HG03064 (cell line): Measurements from ENCODE around the gene FBXO22.

Source experiments
- ATAC-seq: cut with Tn5 transposase; IDR thresholded peaks from one replicate; pipeline ENCODE4 v1.9.1; 2021; ENCODE audit warnings: low read depth; ENCODE audit not compliant: unreplicated experiment

Gene FBXO22

DNA sequence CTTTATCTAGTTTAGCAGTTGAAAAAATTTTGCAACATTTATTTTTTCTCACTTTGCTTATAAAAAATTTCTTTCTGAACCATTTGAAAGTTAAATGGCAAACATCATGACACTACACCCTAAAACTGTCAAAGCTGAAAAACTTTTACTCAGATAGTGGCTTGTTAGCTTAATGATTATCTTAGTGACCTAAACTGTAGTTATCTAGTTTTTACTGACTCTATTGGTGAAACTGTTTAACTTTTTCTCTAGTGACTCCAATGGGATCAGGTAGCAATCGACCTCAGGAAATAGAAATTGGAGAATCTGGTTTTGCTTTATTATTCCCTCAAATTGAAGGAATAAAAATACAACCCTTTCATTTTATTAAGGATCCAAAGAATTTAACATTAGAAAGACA is 13.3 kb downstream of the FBXO22 start:
- ATAC-seq = no peak

GRCh38 chr15:75918135-75918534 is 14.5 kb downstream of the FBXO22 start:
- no peak for ATAC-seq

- no peak for ATAC-seq
Measured at GRCh38 chr15:75920079-75920478, 16.4 kb downstream of the FBXO22 start.

- no peak for ATAC-seq
Measured at GRCh38 chr15:75921732-75922703, 18.3 kb downstream of the FBXO22 start.

- no peak for ATAC-seq
Measured at GRCh38 chr15:75923756-75924155, 20.1 kb downstream of the FBXO22 start.

- ATAC-seq = no peak
Measured at GRCh38 chr15:75924576-75924975, 20.9 kb downstream of the FBXO22 start.

DNA sequence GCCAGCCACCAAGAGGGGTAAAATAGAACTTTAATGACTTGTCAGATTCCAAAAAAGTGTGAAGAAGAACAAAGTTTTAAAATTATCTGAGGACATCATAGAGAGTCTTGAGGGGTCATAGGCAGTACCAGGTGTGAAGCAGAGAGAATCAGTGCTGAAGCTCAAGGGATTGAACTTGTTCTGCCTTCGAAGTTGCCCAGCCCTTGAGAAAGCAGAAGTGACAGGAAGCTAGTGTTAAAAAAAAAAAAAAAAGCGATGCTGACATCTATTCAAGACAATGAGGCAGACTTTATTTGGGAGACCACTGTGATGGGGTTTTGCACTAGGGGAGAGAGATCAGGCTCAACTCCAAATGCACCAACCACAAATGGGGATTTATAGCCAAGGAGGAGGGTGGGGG is 21.8 kb downstream of the FBXO22 start:
- no peak for ATAC-seq

DNA sequence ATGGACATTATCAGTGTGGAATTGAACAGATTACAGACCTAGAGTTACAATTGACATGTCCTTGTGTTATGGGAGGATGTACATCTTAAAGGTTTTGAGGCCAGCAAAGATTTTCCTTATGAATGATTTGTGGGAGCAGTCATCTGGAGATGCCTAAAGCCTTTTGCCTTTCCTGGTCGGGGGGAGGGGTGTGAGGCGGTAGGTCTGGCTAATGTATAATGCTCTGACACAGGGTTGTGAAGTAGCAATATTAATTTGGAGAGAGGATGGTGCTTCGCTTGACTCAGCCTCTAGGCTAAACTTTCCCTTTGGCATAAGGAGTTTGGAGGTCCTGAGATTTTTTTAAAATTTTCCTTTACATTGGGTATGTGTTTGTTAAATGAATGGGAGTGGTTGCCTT is 23.3 kb downstream of the FBXO22 start:
- ATAC-seq = no peak

DNA sequence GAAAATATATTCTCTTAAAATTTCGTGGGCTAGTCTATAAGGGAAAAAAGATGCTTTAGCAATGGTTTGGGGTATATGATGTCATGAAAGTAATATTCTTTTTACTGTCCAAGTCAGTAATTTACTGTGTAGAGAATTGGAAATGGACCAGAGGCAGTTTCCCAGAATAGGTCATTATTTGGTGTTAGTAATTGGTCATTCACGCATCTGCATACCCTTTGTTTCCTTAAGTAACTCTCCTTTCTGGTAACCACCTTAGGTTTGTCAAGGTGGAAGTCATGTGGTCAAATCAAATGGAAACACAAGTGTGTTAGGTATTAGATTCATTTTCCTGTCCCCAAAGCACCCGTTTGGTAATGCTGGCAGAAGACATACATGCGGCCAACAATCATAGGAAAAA is 23.9 kb downstream of the FBXO22 start:
- ATAC-seq = no peak

GRCh38 chr15:75928680-75929608 is 25.3 kb downstream of the FBXO22 start:
- ATAC-seq = no peak

GRCh38 chr15:75929799-75930565 is 26.3 kb downstream of the FBXO22 start:
- no peak for ATAC-seq

DNA sequence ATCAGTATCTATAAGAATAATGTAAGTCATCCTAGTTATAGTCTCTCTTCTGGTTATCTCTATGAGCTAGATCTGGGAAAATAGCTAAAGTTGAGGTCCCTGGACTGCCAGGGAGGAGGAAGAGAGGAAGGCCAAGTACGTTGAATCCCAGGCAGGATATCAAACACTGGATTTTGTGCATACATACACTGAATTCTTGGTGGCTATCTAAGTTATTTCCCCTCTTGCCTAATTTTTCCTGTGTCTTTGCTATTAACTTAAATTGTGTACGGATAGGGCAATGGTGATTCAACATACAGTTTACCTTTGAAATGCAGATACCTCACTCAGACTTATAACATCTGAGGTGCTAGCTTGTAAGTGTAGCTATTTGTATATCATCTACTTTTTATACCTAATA is 27.2 kb downstream of the FBXO22 start:
- no peak for ATAC-seq

DNA sequence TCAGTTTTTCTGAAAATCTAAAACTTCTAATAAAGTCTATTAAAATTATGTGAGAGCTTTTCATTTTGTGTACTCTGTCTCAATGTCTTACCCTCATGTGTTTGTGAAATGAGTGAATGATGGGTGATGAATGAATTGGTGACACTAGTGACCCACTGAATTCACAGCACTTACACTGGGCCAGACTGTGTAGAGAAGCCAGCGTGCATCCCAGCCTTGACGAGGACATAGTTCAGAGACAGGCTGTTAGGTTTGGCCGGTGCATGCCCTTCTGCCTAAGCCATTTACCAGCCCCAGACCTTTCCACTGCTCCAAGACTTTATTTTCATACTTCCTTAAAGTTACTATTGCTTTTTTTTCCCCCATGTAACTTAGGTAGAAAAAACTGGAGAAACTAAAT is 38.8 kb downstream of the FBXO22 start:
- no peak for ATAC-seq

DNA sequence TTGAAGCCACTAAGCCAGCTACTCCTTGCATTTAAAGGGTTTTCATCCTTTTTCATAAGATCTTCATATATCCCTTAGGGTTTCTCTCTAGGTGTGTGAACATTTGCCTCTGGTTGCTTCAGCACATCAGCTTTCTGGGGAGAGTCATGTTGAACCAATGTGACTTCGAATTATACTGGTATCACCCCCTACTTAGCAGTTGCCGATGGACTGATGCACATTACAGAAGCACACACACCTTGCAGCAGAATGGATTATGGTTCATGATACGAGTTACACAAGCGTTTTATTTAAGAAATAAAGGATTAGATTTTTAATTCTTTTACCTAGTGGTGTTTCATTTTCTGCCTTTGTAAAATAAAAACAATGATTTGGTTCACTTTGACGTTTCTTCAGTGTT is 39.6 kb downstream of the FBXO22 start:
- ATAC-seq = no peak

GRCh38 chr15:75943713-75944215 is 40.1 kb downstream of the FBXO22 start:
- ATAC-seq = no peak

- no peak for ATAC-seq
Measured at GRCh38 chr15:75945953-75946352, 42.3 kb downstream of the FBXO22 start.

DNA sequence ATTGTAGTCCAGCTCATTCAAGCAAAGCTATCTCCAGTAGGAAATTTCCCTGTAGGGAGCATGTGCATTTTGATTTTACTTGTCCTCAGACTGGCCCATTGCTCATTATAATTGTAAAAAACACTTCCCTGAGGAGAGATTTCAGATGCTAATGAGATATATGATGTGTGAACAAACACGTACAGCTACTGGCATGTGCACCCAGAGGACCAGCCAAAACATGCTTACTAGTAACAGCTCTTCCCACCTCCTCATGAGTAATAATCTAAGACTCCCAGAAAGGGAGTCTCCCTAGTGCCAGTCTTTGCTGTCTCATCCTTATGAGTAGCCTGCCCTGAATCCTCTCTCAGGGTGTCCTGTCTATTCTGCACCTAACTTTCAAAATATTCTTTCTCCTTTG is 43.4 kb downstream of the FBXO22 start:
- ATAC-seq = no peak

DNA sequence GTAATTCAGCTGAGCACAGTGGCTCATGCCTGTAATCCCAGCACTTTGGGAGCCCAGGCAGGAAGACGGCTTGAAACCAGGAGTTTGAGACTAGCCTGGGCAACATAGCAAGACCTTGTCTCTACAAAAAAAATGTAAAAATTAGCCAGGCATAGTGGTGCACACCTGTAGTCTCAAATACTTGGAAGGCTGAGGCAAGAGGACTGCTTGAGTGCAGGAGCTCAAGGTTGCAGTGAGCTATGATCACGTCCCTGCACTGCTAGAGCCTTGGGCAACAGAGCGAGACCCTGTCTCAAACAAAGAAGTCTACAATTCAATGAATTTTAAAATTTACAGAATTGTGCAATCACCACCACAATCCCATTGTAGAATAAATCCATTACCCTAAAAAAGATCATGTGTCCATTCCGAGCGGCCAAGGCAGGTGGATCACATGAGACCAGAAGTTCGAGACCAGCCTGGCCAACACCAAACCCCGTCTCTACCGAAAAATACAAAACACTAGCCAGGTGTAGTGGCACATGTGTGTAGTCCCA is 45.2 kb downstream of the FBXO22 start:
- ATAC-seq = no peak

DNA sequence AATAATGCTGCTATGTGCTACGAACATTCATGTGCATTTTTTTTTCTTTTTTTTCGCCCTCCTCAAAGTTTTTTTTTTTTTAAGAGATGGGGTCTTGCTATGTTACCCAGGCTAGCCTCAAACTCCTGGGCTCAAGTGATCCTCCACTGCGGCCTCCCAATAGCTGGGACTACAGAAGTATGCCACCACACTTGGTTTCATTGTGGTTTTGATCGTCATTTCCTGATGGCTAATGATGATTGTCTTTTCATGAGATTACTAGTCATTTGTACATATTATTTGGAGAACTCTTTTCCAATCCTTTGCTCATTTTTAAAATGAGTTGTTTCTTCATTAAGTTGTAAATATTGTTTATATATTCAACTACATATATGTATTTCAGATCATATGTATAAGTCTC is 48.8 kb downstream of the FBXO22 start:
- no peak for ATAC-seq

DNA sequence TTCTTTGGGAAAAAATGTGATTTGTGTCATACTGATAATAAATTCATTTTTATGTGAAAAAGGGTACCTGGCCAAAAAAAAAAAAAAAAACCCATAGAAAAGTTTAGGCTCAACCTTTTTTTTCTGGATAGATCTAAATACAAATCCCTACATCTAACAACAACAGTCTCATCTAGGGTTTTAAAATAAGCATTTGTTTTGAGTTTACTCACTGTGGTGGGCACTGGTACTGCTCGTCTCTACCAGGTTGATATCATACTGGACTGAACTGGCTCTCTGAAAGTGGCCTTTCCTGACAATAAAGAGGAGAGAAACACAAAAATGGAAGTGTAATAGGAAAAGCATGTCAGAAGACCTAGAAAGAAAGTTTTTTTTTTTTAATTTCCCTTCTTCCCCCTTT is 52.0 kb downstream of the FBXO22 start:
- no peak for ATAC-seq
